ENCODE data around the gene CYB5B.
A peak's percentile ranks its signal among the peaks of the same experiment; 100 is the strongest.
"Not testable (repeated sequence)": the region's sequence is repeated elsewhere in the genome, so short reads cannot be mapped to it uniquely, and the experiment has no call there.

CYB5B gene

GRCh38 chr16:69419956-69420355 lies 4.5 kb upstream of the CYB5B start:
- H3K27me3 ChIP-seq (replicated peaks), result no peaks in the 10 kb centered on the region
- H3K4me3 ChIP-seq (ENCODE audit: low read depth, low read length), result no peak overlapping the region
- no peak overlapping the region for H3K27ac ChIP-seq
- TF ChIP-seq CTCF (IDR thresholded peaks at IDR 0.05; ENCODE audit: low read depth, low read length, missing control alignments), result no peak
- in situ Hi-C loops (cut with HindIII; ENCODE audit: low pct_ligation_motif_present, low sequenced_read_pairs), result loop anchor here (25.0 kb wide), 1 partner anchor 242 kb away; no protein-coding TSS in a partner anchor
- no peak for DNase-seq
- no peaks in the 10 kb centered on the region for H3K36me3 ChIP-seq (replicated peaks)

DNA sequence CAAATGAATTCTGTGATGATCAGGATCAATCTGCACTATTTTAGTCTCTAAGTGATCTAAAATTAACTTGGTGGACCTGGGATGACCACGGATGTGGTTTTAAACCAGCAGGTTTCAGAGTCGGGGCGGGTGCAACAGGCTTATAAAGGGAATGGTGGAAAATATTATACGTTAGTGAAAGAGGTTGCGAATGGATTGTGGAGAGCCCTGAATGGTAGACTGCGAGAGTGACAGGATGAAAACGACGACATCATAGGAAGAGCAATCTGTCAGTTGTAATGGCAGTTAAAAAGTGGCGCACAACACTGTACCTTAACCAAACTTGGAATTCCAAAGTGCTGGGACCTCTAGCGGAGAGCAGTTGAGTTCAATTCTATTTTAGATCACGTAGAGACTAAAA lies 1.2 kb upstream of the CYB5B start:
- H3K4me3 ChIP-seq (ENCODE audit: low read depth, low read length), result no peak overlapping the region
- in situ Hi-C loops (cut with HindIII; ENCODE audit: low pct_ligation_motif_present, low sequenced_read_pairs), result loop anchor here (25.0 kb wide), 1 partner anchor 239 kb away; no protein-coding TSS in a partner anchor
- no peak overlapping the region for H3K27ac ChIP-seq
- no peaks in the 10 kb centered on the region for H3K27me3 ChIP-seq (replicated peaks)
- DNase-seq, result no peak
- no peak for TF ChIP-seq CTCF (IDR thresholded peaks at IDR 0.05; ENCODE audit: low read depth, low read length, missing control alignments)
- no peaks in the 10 kb centered on the region for H3K36me3 ChIP-seq (replicated peaks)

DNA sequence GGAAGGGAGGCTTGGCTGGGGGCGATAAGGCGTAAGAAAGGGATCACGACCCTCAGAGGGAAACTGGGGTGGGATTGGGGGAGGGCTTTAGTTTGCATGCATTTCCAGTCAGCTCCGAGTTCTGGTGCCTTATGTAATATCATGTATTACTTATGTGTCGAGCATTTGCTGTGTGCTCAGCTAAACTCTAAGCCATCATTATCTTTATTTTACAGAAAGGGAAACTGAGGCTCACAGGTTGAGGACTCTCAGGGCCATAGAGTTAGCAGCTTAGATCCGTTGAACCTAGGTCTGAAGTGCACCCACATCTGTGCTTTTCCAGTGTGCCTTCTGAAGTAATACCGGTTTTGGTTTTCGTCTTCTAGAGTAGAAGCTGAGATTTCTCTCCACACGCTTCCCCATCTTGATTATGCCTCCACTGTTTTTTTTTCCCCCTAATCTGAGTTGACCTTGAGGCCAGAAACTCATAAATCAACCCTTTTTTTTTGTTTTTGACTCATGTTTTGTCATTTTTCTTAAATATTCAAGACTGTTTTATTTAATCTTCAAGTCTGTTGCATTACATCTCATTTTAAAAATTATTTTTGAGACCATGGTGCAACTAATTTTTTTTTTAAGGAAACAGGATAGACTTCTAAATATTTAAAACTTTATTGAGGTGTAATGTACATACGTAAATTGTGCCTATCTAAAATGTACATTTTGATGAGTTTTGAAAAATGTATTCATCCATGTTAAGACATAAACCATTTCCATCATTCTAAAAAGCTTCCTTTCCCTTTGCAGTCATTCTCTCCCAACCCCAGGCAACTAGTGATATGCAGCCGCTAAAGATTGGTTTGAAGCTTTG lies 741 bp downstream of the CYB5B start:
- in situ Hi-C loops (cut with HindIII; ENCODE audit: low pct_ligation_motif_present, low sequenced_read_pairs), result loop anchor here (25.0 kb wide), 1 partner anchor 237 kb away; no protein-coding TSS in a partner anchor
- no peak for TF ChIP-seq CTCF (IDR thresholded peaks at IDR 0.05; ENCODE audit: low read depth, low read length, missing control alignments)
- no peaks in the 10 kb centered on the region for H3K27me3 ChIP-seq (replicated peaks)
- peak overlapping the region; percentile 58 for H3K27ac ChIP-seq
- H3K36me3 ChIP-seq (replicated peaks), result peaks cover 13% of the 10 kb centered on the region
- DNase-seq, result no peak
- H3K4me3 ChIP-seq (ENCODE audit: low read depth, low read length), result peak overlapping the region; percentile 85

DNA sequence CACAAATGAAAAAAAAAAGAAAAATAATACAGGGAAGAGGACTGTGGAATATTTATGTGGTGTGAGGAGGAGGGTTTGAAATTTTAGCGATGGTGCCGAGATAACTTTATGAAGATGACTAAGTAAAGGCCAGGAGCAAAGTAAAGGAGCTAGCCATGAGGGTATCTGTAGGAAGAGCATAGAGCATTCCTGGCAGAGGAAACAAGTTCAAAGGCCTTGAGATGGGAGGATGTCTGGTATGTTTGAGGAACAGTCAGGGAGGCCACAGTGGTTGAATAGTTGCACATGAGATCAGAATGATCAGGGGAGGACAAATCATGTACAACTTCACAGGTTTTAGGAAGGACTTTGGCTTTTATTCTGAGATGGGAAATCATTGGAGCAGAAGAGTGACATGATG lies 4.2 kb downstream of the CYB5B start:
- no peaks in the 10 kb centered on the region for H3K27me3 ChIP-seq (replicated peaks)
- in situ Hi-C loops (cut with HindIII; ENCODE audit: low pct_ligation_motif_present, low sequenced_read_pairs), result no loop called here
- H3K4me3 ChIP-seq (ENCODE audit: low read depth, low read length), result no peak overlapping the region
- TF ChIP-seq CTCF (IDR thresholded peaks at IDR 0.05; ENCODE audit: low read depth, low read length, missing control alignments), result no peak
- no peak overlapping the region for H3K27ac ChIP-seq
- no peak for DNase-seq
- peaks cover 25% of the 10 kb centered on the region for H3K36me3 ChIP-seq (replicated peaks)

- peaks cover 25% of the 10 kb centered on the region for H3K36me3 ChIP-seq (replicated peaks)
- H3K4me3 ChIP-seq (ENCODE audit: low read depth, low read length); in situ Hi-C loops (cut with HindIII; ENCODE audit: low pct_ligation_motif_present, low sequenced_read_pairs); DNase-seq; H3K27me3 ChIP-seq (replicated peaks); H3K27ac ChIP-seq: not testable (repeated sequence)
Measured at GRCh38 chr16:69429058-69429640, 4.7 kb downstream of the CYB5B start.

DNA sequence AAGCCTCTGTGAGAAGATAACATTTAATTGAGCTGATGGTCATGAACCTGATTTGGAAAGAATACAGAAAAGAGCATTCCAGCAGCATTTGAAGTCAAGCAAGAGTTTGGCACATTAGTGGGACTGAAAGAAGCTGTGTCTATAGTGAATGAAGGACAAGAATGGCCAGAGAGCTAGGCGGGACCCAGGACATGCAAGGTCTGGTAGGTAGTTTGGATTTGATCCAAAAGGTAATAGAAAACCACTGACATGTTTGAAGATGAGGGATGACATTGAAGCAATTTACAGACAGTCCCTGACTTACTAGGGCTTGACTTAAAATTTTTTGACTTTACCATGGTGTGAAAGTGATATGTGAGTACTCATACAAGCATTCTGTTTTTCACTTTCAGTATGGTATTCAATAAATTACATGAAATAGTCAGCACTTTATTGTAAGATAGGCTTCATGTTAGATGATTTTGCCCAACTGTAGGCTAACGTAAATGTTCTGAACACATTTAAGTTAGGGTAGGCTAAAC lies 7.6 kb downstream of the CYB5B start:
- TF ChIP-seq CTCF (IDR thresholded peaks at IDR 0.05; ENCODE audit: low read depth, low read length, missing control alignments), result no peak
- H3K4me3 ChIP-seq (ENCODE audit: low read depth, low read length), result no peak overlapping the region
- H3K27ac ChIP-seq, result no peak overlapping the region
- in situ Hi-C loops (cut with HindIII; ENCODE audit: low pct_ligation_motif_present, low sequenced_read_pairs), result no loop called here
- DNase-seq, result no peak
- peaks cover 25% of the 10 kb centered on the region for H3K36me3 ChIP-seq (replicated peaks)
- H3K27me3 ChIP-seq (replicated peaks), result no peaks in the 10 kb centered on the region

Measured in brain microvascular endothelial cell (primary cell).